GM19452 (cell line): ENCODE data around the gene KIF3B.
"Not testable (repeated sequence)": the region's sequence is repeated elsewhere in the genome, so short reads cannot be mapped to it uniquely, and the experiment has no call there.

Source experiments
- ATAC-seq: cut with Tn5 transposase; IDR thresholded peaks from one replicate; pipeline ENCODE4 v1.9.1; 2021; ENCODE audit not compliant: unreplicated experiment

The KIF3B gene

DNA sequence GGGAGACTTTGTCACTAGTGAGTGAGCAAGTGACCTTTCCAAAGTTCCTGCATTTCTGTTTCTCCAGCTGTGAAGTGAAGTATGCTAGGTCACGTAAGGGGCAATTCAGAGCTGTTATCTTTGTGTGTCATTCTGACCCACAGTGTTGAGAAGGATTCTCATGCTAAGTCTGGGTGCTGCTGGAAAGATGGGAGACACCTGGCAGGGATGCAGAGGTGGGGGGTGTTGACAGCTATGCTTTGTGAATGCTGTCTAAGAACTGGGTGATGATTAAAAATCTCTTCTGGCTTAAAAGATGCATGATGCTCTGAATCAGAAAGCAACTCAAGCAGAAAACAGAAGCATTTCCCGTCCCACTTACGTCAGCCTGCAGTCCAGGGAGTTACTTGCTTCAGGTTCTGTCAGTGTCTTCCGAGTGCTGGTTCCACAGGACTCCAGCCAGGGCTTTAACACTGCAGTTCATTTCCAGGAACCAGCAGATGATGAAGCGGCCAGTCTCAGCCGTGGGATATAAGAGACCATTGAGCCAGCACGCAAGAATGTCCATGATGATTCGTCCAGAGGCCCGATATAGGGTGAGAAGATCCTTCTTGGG, 49.7 kb downstream of the KIF3B start:
- ATAC-seq = no peak

DNA sequence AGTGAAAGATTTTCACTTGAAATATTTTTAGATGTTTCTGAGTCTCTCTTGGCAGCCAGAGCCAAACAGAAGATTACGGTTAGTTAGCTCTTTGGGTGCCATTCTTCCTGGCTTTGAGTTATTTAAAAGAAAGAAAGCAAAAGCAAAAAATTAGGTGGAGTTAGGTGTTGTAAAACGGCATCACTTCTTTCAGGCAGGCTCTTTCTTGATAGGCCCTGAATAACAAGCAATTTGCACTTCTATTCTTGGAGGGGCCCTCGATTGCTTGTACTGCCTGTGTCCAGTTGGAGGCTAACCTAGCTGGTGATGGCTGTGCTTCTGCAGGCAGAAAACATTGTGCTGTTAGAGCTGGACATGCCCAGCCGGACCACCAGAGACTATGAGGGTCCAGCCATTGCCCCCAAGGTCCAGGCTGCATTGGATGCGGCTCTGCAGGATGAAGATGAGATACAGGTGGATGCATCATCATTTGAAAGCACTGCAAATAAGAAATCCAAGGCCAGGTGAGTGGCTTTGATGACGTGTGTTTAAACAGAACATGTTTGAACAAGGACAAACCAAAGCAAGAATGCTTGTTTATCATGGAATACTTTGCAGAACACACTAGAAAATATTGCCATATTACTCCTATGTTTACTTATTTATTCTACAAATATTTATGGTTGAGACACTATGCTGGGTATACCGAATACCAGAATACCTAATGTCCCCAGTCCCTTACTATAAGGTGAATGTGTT, 52.5 kb downstream of the KIF3B start:
- ATAC-seq = no peak

DNA sequence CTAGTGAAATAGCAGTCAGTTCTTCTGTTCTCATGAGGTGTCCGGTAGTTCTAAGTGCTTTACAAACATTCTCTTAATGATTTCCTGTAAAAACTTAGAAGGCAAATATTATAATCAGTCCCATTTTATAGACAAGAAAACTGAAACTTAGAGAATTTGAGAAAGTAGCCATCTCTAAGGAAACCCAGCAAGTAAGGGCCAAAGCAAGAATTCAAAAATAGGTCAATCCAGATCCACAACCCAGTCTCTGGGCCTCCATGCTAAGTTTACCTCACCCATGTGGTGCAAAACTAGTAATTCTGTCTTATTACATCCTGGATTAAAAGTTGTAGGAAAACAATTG, 53.1 kb downstream of the KIF3B start:
- ATAC-seq = no peak

DNA sequence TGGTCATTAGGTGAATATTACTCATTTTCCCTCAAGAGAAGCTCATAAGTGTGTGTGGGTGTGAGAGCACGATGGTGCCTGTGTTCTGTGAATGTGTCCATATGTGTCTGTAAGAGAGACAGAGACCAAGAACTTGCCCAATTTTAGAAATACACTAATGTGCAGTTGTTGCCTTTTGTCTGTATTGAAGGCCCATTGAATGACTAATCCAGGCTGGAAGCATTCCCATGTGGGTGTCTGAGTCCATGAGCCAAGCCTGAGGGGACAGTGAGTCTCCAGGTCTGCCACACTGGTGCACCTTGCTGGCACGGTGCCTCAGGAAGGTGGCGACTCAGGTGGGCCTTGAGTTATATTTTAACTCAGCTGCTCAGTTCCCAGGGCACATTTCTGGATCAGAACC, 55.2 kb downstream of the KIF3B start:
- ATAC-seq = peak; percentile 9

DNA sequence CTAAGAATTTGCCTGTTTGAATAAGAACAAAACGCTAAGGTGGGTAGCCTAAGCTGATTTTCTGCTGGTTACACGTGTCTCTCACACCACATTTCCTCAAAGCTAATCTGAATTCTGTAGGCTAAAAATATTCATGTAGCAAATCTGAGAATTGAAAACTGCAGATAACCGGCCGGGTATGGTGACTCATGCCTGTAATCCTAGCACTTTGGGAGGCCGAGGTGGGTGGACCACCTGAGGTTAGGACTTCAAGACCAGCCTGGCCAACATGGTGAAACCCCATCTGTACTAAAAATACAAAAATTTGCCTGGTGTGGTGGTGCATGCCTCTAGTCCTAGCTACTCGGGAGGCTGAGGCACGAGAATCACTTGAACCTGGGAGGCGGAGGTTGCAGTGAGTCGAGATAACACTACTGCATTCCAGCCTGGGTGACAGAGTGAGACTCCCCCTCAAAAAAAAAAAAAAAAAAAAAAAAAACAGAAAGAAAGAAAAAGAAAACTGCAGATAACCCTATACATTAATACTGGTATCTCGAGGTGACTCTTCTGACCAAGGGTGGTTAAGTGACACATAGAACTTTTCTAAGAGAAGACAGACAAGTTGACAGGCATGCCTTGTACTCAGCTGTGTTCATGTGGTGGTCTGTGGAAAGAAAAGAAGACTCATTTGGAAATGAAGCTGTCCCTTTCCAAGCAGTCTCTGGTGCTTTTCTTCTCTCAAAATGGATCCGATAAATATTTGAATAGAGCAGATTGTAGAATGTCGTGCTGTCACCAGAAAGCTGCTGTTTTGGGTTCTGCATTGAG, 55.9 kb downstream of the KIF3B start:
- peak; percentile 65 for ATAC-seq

DNA sequence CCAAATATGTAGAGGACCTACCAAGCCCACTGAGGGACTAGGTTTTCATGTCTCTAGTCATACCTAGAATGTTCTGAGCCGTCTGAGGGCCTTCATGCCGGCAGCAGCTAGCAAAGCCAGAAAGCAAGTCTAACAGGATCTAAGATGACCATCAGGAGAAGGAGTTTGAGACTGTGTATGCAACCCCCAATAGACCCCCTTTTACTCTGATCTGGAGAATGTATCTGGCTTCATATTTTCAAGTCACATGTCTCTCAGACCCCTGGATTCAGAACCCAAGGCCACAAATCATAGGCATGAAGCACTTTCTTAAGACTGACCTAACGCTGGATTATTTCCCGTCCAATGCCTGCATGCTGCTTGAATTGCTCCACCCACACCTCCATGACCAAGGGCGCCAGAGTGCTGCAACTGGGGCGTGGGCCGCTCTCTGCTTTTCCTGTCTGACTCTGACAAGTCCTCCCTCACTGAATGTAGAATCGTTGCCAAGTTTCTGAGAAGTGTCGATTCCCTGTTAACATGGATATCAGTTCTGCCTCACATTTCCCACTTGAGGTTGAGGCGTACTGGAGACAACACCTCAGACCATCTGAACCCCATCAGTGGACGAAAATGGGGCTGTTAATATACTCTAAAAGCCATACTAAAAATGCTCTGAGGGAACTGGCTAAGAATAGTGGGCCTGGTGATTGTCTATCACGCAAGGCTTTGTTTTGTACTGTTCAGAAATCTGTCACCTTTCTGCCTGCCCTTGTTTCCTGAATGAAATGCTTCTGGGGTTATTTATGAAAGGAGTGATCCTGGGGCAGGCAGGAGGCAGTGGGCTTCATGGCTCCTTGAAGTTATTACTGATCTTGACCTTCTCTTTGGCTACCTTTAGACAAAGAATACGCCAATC, 56.8 kb downstream of the KIF3B start:
- ATAC-seq = peak; percentile 6

DNA sequence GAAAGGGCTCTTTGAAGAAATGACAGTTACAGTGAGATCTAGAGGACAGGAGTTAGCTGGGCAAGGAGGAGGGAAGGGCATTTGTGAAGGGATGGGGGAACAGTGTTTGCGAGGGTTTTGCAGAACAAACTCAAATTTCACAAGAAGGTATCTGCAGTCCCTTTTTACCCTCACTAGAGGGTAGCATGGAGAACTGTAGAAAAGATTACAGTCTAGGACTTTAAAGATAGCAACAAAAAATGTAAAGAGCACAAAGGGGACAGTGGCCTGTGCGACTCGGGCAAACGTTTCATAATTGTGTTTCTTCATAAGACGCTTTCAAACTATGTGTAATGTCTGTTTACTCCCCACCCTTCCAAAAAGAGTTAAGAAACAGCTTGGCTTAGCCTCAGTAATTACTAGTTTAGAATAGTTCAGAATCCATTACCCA, 59.5 kb downstream of the KIF3B start:
- no peak for ATAC-seq

DNA sequence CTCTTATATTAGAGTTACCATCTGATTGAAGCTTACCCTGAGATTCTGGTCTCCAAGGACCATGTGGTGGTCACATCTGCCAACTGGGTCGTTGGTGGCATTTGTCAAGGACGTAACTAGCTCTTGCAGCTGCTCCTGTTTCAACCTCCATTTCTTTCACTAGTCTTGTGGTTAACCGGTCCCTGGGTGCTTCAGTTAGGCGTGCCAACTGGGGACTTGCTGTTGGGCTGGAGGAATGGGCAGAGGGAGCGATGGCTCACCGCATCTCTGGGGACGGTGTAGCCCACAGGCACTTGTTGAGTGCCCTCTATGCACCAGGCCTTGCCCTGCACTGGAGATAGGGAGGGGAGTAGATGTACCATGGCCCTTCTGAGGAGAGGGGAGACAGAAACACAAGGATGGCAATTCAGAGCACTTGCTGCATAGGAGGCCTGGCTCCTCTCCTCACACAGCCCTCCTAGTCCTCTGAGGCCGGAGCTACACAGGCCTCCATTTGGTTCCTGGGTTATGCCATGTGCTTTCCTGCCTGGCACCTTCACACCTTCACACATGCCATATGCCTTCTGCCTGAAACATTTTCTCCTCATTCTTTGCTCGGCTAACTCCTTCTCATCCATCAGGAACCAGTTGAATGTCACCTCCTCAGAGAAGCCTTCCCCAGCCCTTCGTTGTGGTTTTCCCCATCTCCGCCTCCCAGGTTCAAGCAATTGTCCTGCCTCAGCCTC, 60.6 kb downstream of the KIF3B start:
- ATAC-seq = no peak

DNA sequence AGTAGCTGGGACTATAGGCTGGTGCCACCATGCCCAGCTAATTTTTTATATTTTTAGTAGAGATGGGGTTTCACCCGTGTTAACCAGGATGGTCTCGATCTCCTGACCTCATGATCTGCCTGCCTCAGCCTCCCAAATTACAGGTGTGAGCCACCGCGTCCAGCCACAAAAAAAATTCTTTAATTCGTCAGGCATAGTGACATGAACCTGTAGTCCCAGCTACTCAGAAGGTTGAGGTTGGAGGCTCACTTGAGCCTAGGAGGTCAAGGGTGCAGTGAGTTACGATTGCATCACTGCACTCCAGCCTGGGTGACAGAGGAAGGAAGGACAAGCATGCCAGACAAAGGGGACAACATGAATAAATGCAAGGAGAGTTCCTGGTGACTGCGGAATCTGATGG, 61.2 kb downstream of the KIF3B start:
- ATAC-seq = no peak

DNA sequence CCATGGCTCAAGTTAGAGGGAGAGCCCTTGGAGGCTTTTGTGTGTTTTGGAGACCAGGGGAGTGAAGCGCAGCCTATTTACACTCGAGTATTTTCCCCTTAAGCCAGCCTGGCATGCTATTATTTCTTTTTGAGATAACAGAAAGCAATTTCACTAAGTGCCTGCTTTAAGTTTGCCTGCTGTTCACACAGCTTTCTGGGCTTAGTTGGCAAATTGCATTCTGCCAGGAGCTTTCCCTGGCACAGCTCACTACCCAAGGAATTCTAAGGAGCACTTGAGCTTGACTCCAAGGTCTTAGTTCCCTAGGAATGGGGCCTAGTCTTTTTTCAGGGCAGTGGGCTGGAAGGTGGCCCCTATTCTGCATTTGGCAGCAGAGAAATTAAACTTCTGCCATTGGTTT, 61.7 kb downstream of the KIF3B start:
- no peak for ATAC-seq

DNA sequence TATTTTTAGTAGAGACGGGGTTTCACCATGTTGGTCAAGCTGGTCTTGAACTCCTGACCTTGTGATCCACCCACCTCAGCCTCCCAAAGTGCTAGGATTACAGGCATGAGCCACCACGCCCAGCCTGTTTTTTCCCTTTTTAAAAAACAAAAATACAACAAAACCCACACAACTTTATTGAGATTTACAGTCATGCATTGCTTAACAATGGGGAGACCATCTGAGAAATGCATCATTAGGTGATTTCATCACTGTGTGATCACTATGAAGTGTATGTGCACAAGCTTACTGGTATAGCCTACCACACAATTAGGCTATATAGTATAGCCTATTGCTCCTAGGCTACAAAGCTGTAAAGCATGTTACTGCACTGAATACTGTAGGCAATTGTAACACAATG, 63.6 kb downstream of the KIF3B start:
- not testable (repeated sequence) for ATAC-seq

DNA sequence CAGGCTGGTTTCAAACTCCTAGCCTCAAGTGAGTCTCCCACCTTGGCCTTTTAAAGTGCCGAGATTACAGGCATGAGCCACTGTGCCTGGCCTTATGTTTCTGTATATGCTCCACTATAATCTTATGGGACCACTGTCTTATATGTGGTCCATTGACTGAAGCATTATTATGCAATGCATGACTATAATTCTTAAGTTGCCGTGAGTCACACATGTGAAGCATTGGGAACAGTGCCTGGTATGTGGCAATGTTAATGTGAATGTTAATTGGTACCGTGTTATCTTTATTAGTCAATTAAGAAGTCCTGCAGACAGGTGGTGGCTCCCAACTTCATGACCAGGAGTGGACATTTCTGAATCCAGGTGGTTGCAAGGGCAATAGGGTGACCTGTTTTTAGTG, 66.0 kb downstream of the KIF3B start:
- ATAC-seq = no peak

DNA sequence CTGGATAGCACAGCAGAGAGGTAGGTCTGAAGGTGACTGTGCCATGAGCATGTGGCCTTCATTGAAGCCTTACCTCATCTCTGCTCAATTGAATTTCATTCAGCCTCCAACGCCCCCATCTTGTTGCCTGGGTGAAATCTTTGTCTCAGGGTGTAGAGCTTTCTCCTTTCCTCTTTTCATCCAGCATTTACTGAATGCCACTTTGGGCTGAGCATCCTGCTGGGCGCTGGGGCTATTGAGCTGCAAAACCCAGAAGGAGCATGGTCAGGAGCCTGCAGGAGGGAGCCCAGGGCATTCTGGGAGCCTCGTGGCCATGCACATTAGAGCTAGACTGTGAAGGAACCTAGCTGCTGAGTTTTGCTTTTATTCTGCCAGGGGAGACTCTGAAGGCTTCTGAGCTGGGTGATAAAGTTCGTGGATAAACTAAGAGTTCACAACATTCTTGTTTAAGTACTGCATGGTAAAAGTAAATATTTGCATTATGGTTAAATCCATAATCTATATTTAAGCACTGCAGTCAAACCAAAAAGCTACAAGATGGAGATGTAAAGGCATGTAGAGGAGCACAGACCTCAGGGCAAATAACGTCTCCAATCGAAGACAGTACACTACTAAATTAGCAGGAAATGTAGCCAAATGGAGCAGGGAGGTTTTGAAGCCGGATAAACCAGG, 67.5 kb downstream of the KIF3B start:
- ATAC-seq = no peak

DNA sequence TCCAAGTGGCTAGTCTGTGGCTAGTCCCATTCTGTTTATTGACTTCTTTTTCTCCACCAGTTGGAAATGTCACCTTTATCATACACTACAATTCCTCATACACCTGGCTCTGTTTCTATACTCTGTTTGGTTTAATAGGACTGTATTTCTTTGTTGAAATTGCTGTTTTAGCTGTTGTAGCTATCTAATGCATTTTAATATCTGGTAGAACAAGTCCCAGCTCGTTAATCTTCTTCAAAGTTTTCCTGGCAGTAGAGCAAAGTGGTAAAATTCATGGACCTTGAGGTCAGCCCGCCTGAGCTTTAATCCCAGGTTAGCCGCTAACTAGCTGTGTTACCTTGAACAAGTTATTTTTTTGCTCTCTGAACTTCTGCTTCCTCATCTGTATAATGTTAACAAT, 70.8 kb downstream of the KIF3B start:
- no peak for ATAC-seq

DNA sequence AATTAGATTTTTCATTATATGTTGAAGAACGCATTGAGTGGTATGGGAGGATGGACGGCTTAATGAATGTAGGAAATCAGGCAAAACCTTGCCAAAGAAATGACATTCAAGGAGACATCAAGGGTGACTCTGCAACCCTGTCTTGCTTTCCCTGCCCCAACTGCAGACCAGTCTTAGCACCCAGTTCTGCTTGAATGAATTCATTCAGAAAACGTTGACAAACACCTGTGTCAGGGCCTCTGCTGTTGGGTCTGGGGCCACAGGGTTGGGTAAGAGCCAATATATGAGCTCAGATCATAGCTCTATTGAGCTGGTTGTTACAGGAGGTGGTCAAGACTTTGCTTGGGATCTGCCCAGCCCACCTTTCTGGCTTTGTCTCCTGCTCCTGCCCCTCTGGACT, 73.0 kb downstream of the KIF3B start:
- no peak for ATAC-seq

DNA sequence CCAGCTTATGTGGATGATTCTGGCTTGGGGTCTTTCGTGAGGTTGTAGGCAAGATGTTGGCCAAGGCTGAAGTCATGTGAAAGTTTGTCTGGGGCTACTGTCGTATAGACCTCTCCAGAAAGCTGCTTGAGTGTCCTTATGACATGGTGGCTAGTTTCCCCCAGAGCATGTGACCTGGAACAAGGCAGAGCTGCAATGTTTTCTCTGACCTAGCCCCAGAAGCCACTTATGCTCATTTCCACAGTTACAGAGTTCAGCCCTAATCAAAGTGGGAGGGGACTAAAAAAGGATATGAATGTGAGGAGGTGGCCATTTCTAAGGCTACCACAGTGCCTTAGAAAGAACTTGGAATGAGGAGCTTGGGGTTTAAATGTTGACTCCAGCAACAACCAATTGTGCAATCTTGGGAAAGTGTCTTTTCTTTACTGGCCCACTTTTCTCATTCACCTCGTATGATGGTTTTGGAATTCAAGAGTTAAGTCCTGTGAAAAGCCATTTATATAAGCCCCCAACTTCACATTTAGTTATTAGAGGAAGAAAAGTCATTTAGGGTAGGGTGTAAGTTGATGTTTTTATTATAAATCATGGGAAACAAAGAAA, 74.8 kb downstream of the KIF3B start:
- ATAC-seq = no peak

DNA sequence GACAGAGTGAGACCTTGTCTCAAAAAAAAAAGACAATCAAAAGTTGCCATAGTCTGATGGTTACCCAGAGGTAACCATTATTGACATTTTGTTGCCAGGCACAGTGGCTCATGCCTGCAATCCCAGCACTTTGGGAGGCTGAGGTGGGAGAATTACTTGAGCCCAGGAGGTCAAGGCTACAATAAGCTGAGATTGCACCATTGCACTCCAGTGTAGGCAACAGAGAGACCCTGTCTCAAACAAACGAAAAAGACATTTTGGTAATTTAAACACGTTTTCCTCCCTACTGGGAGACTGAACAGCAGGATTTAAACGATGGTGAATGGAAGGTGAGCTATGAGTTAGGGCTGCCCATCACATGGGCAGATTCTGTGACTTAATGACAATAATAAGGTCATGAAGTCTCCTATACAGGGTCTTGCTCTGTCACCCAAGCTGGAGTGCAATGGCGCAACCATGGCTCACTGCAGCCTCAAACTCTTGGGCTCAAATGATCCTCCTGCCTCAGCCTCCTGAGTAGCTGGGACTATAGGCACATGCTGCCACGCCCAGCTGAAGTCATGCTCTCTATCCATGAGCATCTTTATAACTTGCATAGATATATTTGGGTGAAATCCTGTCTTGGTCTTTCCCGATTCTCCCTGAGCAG, 76.5 kb downstream of the KIF3B start:
- no peak for ATAC-seq

DNA sequence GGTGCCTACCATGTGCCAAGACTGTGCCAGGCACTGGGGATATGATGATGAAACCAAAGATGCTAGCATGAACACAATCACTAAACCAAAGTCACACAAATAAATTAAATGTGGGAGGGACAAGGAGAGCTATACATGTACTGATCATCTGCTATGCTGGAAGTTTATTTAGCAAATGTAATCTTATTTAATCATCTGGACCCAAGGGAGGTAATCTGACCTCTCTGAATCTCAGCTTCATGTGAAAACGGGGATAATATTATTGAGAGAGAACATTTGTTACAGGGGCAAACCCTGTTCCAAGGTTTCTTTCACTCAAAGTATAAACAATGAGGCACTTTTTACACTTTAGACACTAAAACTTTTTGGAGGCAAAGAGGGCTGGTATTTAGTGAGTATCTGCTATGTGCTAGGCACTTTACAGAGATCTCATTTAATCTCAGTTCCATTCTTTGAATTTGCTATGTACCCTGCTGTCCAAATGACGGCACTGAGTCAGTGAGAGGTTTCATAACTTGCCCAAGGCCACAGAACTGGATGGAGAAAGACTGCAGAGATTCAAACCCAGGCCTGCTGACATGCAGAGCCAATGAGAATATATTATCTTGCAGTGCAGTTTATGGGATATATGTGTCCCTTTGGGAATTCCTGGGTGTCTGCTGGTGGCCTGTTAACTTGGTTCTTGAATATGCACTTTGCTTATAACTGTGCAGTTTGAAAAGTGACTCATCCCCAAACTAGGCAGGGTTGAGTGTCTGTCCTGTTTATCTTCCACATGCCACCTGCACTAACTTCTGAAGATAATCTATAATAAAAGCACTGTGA, 77.4 kb downstream of the KIF3B start:
- ATAC-seq = no peak
